ENCODE measurements around the gene ANKMY1.

- TF ChIP-seq TIGD3 (CRISPR knock-in tag; IDR thresholded peaks at IDR 0.05; ENCODE audit: borderline replicate concordance) (no peak), REST (IDR thresholded peaks at IDR 0.05; ENCODE audit: borderline replicate concordance in 1 of 2, low read depth in 1 of 2, low read length in 2 of 2) (no peak), BRCA1 (CRISPR knock-in tag; IDR thresholded peaks at IDR 0.05) (no peak), TRIM22 (IDR thresholded peaks at IDR 0.05) (no peak), CTCF (CRISPR knock-in tag; IDR thresholded peaks at IDR 0.05) (no peak), ZSCAN20 (CRISPR knock-in tag; IDR thresholded peaks at IDR 0.05; ENCODE audit: borderline replicate concordance) (no peak), CENPX (CRISPR knock-in tag; IDR thresholded peaks at IDR 0.05) (no peak), KLF6 (CRISPR knock-in tag; IDR thresholded peaks at IDR 0.05) (no peak), ZNF777 (CRISPR knock-in tag; IDR thresholded peaks at IDR 0.05) (no peak), ELF1 (CRISPR knock-in tag; IDR thresholded peaks at IDR 0.05) (no peak), PRMT3 (CRISPR knock-in tag; IDR thresholded peaks at IDR 0.05; ENCODE audit: borderline replicate concordance, low read depth) (no peak), ZNF557 (CRISPR knock-in tag; IDR thresholded peaks at IDR 0.05) (no peak), KAT8 (CRISPR knock-in tag; IDR thresholded peaks at IDR 0.05) (no peak; the same call in 1 of the 2 replicates)
Observed at GRCh38 chr2:240561325-240561971, 3.7 kb upstream of the ANKMY1 start.

Data from HepG2 (cell line).